Measurements from ENCODE around the gene GORASP1.

The GORASP1 gene

GRCh38 chr3:39140341-39140971 is 33.0 kb upstream of the GORASP1 start:
- DNase-seq: no peak

- DNase-seq: no peak
These were observed 32.0 kb upstream of the GORASP1 start for GRCh38 chr3:39139442-39139841.

- DNase-seq: no peak
These were observed 31.5 kb upstream of the GORASP1 start for GRCh38 chr3:39138804-39139415.

- DNase-seq: no peak
These were observed 30.8 kb upstream of the GORASP1 start for GRCh38 chr3:39137991-39138803.

- DNase-seq: no peak
These were observed 30.1 kb upstream of the GORASP1 start for GRCh38 chr3:39137435-39137936.

GRCh38 chr3:39136533-39137434 is 29.4 kb upstream of the GORASP1 start:
- no peak for DNase-seq

- DNase-seq: no peak
These were observed 27.9 kb upstream of the GORASP1 start for GRCh38 chr3:39135170-39135805.

GRCh38 chr3:39134305-39134704 is 26.9 kb upstream of the GORASP1 start:
- DNase-seq: no peak

- no peak for DNase-seq
These were observed 26.4 kb upstream of the GORASP1 start for GRCh38 chr3:39133822-39134221.

GRCh38 chr3:39133093-39133490 is 25.7 kb upstream of the GORASP1 start:
- no peak for DNase-seq

- no peak for DNase-seq
These were observed 25.0 kb upstream of the GORASP1 start for GRCh38 chr3:39132096-39133092.

- no peak for DNase-seq
These were observed 23.4 kb upstream of the GORASP1 start for GRCh38 chr3:39130693-39131265.

- no peak for DNase-seq
These were observed 22.6 kb upstream of the GORASP1 start for GRCh38 chr3:39130026-39130425.

- no peak for DNase-seq
These were observed 21.5 kb upstream of the GORASP1 start for GRCh38 chr3:39128951-39129350.

- no peak for DNase-seq
These were observed 20.5 kb upstream of the GORASP1 start for GRCh38 chr3:39127908-39128304.

- no peak for DNase-seq
These were observed 20.0 kb upstream of the GORASP1 start for GRCh38 chr3:39127269-39127907.

GRCh38 chr3:39126532-39127071 is 19.2 kb upstream of the GORASP1 start:
- DNase-seq: peak; percentile 14

GRCh38 chr3:39125841-39126500 is 18.5 kb upstream of the GORASP1 start:
- no peak for DNase-seq
